GM21723 (cell line): ENCODE data around the gene LRRTM4.
"Not testable (repeated sequence)": the region's sequence is repeated elsewhere in the genome, so short reads cannot be mapped to it uniquely, and the experiment has no call there.

Source experiments
- ATAC-seq: cut with Tn5 transposase; IDR thresholded peaks from one replicate; pipeline ENCODE4 v1.9.1; 2021; ENCODE audit warnings: mild to moderate bottlenecking, moderate library complexity; ENCODE audit not compliant: unreplicated experiment

The LRRTM4 gene

DNA sequence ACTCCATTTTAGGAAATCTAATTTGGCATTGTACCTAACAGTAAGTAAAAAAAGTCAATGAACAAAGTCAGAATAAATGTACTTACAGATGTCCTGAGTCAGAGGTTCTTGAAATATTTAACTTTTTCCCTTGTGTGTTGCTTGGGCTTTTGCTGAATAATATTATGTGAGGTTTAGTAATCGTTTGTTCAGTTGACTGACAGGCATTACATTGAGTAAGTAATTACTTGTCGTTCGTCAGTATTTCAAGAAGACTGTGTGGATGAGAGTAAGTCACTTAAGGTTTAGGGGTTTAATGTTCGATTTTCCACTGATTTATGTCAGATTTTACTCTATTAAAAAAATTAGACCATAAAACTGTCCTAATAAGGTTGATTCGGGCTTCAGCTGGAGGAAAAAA lies 342.9 kb downstream of the LRRTM4 start:
- ATAC-seq: no peak

DNA sequence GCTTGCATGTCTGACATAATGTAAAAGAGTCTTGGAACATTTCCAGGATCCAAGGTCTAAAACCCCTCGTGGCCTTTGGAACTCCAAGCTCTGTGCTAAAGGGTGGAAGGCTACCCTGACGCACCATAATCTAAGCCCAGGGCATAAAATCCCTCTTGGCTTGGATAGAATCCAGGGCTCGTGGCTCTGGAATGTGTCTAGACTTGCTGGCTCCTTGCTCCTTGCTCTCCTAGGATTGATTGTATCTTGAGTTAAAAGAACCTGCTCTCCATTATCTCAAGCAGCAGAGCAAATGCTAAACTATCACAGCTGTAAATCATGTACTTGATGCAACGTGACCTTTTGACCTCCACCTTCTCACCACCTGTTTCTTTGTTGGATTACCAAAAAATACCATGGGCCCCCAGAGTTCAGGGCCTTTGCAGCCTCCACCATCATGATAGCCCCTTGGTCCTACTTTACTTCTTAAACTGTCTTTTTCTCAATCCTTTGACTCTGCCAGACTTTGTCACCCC lies 346.9 kb downstream of the LRRTM4 start:
- not testable (repeated sequence) for ATAC-seq

DNA sequence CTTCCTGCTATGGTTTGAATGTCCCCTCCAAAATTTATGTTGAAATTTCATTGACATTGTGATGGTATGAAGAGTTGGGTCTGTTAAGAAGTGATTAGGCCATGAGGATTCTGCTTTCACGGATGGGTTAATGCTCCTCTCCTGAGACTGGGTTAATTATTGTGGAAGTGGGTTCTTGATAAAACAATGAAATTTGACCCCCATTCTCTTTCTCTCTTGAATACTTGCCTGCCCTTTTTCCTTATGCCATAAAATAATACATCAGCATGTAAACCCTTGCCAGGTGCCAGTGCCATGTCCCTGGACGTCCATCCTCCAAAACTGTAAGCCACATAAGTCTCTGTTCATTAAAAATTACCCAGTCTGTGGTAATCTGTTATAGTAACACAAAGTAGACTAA lies 352.8 kb downstream of the LRRTM4 start:
- no peak for ATAC-seq

DNA sequence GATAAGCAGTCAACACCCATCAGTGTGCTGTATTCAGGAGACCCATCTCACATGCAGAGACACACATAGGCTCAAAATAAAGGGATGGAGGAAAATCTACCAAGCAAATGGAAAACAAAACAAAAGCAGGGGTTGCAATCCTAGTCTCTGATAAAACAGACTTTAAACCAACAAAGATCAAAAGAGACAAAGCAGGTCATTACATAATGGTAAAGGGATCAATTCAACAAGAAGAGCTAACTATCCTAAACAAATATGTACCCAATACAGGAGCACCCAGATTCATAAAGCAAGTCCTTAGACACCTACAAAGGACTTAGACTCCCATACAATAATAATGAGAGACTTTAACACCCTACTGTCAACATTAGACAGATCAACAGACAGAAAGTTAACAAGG lies 358.2 kb downstream of the LRRTM4 start:
- ATAC-seq: not testable (repeated sequence)

DNA sequence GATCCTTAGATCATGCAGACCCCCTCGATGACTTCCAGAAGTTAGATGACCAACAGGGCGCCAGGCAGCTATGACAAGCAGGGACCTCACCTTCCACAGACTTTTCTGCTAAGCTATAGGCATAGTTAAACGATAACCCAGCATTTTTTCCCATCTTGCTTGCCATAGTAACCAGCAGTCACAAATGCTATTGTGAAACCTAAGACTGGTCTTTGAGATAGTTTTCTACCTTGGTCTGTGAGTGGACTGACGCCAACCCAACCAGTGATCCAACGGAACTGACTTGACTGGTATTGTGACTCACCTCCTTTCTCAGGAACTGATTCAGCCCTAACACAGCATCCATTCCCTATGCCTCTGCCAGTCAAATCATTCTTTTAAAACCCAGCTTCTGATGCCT lies 361.2 kb downstream of the LRRTM4 start:
- ATAC-seq: no peak

DNA sequence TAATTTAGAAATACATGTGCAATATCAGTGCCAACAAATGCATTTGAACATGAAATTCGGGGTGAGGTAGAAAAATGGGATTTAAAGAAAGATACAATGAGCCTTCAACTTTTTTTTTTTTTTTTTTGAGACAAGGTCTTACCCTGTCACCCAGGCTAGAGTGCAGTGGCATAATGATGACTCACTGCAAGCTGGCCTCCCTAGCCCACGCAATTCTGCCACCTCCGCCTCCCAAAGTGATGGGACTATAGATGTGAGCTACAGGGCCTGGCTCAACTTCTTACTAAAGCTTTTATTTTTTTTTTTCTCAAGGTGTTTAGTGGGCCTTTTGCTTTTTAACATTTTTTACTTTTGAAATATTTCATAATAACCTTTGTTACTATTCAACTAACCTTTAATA lies 365.6 kb downstream of the LRRTM4 start:
- no peak for ATAC-seq

DNA sequence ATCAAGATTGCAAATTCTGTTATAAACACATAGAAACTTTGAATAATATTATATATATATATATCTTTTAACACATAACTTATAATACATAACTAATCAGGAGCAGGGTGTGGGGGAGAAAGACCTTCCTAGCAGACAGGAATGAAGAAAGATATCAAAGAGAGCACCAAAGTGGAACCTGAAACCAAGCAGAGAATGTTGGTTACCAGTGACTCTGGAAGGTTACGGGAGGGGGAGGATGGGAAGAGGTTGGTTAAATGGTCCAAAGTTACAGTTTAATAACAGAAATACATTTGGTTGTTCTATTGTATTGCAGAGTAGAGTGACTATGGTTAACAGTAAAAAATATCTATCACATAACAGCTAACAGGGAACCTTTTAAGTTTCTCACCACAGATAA lies 366.7 kb downstream of the LRRTM4 start:
- no peak for ATAC-seq

DNA sequence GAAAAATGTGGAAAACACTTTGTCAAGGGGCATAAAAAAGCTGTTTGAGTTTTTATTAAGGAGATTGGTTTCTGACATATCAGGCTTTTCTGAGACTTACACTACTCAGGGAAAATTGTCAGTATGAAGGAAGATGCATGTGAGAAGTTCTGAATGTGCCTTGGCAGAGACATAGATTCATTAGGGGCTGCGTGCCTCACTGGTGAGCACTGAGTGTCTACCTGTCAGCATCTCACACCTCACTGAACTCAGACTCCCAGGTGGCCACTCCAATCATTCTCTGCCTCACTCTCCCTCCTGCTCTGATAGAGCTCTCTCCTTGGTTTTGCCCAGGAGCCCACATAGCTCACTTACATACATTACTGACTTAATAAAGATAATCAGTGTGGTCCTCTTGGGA lies 372.6 kb downstream of the LRRTM4 start:
- no peak for ATAC-seq

DNA sequence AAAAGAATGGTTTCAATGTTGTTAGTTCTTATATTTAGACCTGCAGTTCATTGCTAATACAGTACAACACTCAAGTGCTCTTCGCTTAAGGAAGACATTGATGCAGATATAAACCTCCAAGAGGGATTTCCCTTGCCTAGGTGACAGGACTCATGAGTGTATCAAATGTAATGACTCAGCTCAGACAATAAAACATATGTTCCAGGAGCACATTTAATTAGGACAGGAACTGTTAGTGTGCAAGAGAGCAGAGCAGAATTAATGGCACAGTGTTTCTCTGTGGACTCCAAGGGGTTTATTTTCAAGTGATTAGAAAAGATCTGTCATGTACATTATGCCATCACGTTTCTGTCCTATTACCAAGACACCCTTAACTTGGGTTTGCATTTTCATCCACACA lies 375.0 kb downstream of the LRRTM4 start:
- ATAC-seq: no peak

DNA sequence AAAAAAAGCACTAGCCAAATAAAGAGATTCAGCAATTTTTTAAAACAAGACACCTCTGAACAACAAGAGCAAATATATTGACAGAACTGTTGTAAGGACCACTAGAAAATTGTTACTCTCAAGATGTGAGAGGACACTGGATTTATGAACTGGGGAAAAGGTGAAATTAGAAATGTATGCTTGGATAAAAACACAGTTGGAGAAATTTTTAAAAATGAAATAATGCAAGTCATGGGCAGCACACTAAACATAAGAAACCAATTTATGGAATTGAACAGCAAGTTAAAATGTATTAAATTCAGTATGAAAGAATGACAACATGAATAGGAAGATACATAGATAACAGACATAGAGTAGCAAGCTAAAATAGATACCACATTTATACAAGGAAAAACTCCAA lies 377.4 kb downstream of the LRRTM4 start:
- no peak for ATAC-seq

DNA sequence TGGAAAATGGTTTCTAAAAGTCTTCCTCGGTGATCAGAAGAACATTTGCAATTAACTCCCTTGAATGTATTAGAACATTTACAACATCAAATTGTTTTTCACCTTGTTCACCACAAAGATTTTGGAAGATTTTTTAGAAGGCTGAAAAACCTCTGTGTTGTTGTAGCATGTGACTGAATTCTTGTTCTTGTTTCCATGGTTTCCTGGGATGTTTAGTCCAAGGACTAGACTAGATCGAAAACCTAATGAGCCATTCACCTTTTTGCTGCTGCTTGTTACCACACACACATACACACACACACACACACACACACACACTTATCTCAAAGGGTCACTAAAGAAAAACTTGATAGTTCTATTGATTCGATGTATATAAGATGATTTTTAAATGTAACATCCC lies 380.0 kb downstream of the LRRTM4 start:
- ATAC-seq: no peak

DNA sequence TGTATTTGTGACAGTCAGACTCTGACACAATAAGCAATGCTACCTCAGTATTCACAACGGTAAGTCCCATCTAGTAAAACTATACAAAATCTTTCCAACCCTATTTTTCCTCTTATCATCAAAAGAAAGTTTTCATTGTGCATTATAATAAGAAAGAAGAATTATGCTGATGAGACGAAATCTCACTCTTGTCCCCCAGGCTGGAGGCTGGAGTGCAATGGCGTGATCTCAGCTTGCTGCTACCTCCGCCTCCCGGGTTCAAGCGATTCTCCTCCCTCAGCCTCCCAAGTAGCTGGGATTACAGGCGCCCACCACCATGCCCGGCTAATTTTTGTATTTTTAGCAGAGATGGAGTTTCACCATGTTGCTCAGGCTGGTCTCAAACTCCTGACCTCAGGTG lies 393.7 kb downstream of the LRRTM4 start:
- ATAC-seq: not testable (repeated sequence)

DNA sequence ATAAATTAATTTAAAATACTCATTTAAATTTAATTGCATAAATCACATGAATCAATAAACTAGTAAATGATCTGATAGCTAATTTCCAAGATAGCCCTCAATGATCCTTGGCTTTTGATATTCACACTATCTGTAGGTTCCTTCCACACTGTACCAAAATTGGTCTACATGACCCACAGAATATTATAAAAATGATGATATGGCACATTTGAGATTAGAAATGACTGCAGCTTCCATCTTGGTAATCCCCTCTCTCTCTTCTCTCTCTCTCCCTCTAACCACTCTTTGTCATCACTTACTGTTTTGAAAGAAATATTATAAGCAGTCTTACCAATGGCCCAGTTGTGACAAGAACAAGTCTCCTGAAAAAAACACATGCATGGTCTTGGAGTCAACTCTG lies 394.8 kb downstream of the LRRTM4 start:
- no peak for ATAC-seq

DNA sequence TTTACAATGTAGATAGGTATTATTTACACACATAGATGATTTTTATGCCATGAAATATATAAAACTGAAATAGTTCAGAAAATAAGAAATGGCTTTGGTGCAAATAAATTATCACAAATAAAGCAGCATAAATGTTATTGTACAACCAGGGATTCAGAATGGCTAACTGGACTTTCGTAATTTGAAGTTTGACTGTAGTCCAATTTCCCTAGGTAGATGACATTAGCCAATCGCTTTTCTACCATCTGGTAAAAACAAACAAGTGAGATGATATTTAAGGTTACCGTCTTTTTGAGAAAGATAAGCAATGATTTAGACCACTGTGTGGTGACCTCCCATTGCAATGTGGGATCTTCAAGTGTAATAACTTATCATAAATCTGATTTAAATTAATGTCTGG lies 400.7 kb downstream of the LRRTM4 start:
- ATAC-seq: no peak

DNA sequence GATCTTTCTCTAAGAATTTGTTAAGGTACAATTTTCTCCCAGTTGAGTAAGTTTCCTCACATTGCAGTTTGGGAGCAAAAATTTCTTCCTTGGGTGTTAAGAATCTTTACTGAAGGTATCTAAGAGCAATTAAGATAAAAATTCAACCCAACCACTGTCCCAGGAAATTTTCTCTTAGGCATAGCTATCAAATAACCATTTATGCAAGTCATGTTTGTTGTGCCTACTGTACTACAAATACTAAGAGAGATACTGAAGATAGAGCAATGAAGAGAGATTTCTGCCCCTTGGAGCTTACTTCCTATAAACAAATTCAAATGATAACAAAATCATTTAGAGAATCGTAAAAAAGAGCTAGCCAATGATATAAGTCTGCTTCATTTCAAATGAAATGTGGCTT lies 402.8 kb downstream of the LRRTM4 start:
- no peak for ATAC-seq

DNA sequence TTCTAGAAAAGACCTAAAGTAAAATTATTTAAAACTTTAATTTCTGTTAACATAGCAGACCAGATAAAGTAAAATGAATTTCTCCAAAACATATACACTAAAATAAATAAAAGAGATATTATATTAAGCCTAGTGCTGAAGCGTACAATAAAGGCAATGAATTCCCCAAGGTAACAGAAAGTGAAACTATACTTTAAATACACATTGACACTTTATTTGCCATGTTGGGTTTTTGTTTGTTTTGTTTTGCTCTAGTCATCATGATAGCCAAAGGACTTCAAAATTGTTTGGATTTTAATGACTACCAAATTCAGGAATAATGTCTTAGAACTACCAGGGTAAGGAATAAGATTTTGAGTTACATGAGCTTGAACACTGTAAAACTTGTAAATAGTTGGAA lies 413.3 kb downstream of the LRRTM4 start:
- ATAC-seq: no peak

DNA sequence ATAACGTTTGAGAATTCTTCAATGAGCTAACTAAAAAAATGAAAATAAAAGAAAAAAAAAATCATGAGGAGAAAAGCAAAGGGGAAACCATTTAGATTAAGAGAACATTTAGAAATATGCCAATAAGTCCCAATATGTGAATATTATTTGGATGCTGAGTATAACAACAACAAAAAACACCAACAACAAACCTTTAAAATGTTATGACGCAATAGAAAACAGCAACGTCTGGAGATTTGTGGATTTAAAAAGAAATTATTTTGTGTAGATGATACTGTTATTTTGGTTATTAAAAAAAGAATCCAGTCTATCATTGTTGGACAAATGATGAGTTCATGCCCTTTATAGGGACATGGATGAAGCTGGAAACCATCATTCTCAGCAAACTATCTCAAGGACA lies 417.2 kb downstream of the LRRTM4 start:
- ATAC-seq: no peak

DNA sequence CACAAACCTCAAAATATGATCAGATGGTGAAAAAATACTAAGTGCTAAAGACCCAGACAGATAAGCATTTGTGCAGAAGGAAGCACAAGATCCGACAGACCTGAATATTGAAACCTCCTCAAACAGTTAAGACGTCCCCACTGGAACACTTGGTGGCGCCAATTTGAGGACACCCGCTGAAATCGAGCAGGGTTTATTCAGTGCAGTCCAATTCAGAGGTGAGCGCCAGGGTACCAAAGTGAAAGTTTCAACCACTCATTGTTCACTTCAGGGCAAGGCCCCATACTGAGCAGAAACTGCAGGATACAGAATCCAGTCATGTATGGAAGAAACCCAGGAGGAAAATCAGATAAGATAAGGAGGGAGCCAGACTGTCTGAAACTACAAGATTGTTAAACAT lies 417.6 kb downstream of the LRRTM4 start:
- ATAC-seq: no peak

DNA sequence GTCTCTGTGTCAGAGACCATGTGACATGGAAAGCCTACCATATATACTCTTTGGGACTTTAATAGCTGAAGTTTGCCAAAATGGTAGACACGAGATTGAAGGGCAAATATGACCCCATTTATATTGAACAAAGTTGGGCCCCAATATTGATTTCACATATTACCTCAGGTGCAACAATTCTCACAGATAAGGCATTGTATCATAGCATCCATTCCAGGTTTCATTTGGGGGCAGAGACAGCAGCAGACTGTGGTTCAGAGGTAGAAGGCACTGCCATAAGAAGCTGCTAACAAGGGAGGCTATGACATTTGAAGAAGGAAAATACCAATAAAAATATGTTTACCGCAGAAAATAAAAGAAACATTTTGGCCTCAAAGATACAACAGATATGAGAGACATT lies 419.2 kb downstream of the LRRTM4 start:
- ATAC-seq: no peak

DNA sequence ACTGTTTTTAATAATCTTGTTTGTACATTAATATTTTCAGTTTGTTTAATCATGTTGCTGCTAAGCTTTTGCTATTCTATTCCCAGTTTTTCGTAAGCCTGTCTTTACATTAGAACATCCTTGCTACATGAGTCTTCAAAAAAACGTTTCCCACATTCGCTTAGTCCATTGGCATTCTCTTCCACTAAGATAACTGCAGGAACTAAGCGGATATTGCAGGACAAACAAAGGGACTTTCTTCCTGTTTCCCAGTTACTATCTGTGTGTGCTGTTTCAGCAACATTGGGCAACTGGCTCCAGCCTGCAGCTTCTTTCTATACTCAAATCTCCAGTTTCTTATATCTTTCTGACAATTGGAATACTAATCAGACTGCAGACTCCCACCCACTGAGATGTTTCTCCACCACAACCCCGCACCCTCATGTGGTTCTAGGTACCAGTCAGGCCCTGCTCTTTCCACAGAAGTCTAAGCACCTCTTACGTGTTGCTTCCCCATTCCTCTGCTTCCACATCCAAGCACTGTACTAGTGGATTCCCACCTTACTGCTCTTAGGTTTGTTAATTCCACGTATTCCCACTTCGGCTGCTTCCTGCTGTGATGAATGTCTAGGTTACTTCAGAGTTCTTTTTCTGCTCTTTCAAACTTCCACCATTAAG lies 420.3 kb downstream of the LRRTM4 start:
- no peak for ATAC-seq

DNA sequence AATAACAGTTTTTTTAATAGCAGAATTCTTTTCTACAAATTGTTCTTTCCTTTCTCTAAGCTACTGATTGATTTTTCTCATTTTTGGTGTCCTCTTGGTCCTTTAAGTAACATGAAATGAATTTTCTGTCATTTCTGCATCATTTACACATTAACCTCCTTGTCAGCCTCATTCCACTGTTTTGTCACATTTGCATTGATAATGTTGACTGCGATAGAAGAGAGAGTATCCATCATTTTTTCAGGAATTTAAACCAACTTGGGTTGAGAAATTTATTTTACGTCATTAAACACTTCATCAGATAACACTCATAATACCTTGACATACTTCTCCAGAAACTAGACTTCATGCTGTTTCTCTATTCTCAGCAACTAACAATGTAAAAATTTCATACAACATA lies 422.2 kb downstream of the LRRTM4 start:
- no peak for ATAC-seq

DNA sequence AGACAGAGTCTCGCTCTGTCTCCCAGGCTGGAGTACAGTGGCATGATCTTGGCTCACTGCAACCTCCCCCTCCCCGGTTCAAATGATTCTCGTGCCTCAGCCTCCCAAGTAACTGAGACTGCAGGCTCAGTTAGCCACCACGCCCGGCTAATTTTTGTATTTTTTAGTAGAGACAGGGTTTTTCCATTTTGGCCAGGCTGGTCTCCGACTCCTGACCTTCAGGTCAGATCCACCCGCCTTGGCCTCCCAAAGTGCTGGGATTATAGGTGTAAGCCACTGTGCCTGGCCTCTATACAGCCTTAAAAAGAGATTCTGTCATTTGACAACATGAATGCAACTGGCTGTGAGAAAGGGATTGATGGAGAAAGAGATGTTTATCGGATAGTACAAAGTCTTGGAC lies 426.7 kb downstream of the LRRTM4 start:
- not testable (repeated sequence) for ATAC-seq

DNA sequence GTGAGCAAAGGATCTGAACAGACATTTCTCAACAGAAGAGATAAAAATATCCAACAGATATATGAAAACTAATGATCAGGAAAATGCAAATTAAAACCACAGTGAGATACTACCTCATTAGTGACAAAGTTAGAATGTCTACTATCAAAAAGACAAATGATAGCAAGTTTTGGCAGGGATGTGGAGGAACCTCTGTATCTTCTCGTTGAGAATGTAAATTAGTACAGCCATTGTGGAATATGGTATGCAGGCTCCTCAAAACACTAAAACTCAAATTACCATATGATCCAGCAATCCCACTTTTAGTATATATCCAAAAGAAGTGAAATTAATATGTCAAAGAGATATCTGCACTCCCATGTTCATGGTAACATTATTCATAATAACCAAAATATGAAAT lies 427.1 kb downstream of the LRRTM4 start:
- no peak for ATAC-seq
